Glutamatergic neuron (in vitro differentiated cells): ENCODE measurements around the gene TM4SF20. TPM values are rescaled to one million over a fixed set of nuclear protein-coding genes. Genes with fewer than 3 reads are reported as not detected.

ENCODE experiments used
- DNase-seq: peaks from one replicate; pipeline ENCODE4 v3.0.0; 2022
- H3K27ac Mint-ChIP-seq: one replicate; pipeline ENCODE4 v1.8.0; 2020; ENCODE audit warnings: mild to moderate bottlenecking, mixed read lengths, inconsistent platforms; ENCODE audit not compliant: unreplicated experiment
- H3K27me3 Mint-ChIP-seq: one replicate; pipeline ENCODE4 v1.8.0; 2020; ENCODE audit warnings: mild to moderate bottlenecking, moderate library complexity, mixed read lengths, inconsistent platforms; ENCODE audit not compliant: unreplicated experiment
- H3K36me3 Mint-ChIP-seq: one replicate; pipeline ENCODE4 v1.8.0; 2020; ENCODE audit warnings: mild to moderate bottlenecking, mixed read lengths, inconsistent platforms; ENCODE audit not compliant: unreplicated experiment
- H3K4me1 Mint-ChIP-seq: one replicate; pipeline ENCODE4 v1.8.0; 2020; ENCODE audit warnings: mild to moderate bottlenecking, low read depth, mixed read lengths, inconsistent platforms; ENCODE audit not compliant: unreplicated experiment
- H3K4me3 Mint-ChIP-seq: one replicate; pipeline ENCODE4 v1.8.0; 2020; ENCODE audit warnings: mild to moderate bottlenecking, mixed read lengths, inconsistent platforms; ENCODE audit not compliant: unreplicated experiment
- H3K9me3 Mint-ChIP-seq: one replicate; pipeline ENCODE4 v1.8.0; 2020; ENCODE audit warnings: mild to moderate bottlenecking, moderate library complexity, mixed read lengths, inconsistent platforms; ENCODE audit not compliant: unreplicated experiment
- CTCF ChIP-seq: fragments of 200-600 bp; sonication (generic); IDR thresholded peaks from one replicate; pipeline ENCODE4 v1.5.0; 2021; ENCODE audit not compliant: partially characterized antibody, unreplicated experiment
- total RNA-seq: library from RNA; stranded (reverse); fragmentation: NEBNext Ultra II Directional; extraction: Animal tissue kit (Norgen Biotek cat#: 25700); gene quantifications from one replicate; pipeline ENCODE4 v1.2.1, GENCODE V29; 2021; ENCODE audit not compliant: unreplicated experiment

TM4SF20 gene
- total RNA-seq, 1 donor from 2014 or later: not detected

- Mint-ChIP-seq H3K27ac (no peak overlapping the region), H3K4me1 (peaks cover 7% of the 10 kb centered on the region), H3K36me3 (no peaks in the 10 kb centered on the region), H3K9me3 (no peaks in the 10 kb centered on the region), H3K27me3 (no peaks in the 10 kb centered on the region), H3K4me3 (no peak overlapping the region)
- no peak for DNase-seq
- no peak for TF ChIP-seq CTCF
Measured at GRCh38 chr2:227411990-227412350, 32.9 kb upstream of the TM4SF20 start.

GRCh38 chr2:227411320-227411989 is 32.3 kb upstream of the TM4SF20 start:
- Mint-ChIP-seq H3K27me3 (no peaks in the 10 kb centered on the region), H3K4me1 (peaks cover 9% of the 10 kb centered on the region), H3K4me3 (no peak overlapping the region), H3K36me3 (no peaks in the 10 kb centered on the region), H3K27ac (no peak overlapping the region), H3K9me3 (no peaks in the 10 kb centered on the region)
- no peak for DNase-seq
- TF ChIP-seq CTCF: no peak

- H3K36me3 Mint-ChIP-seq: no peaks in the 10 kb centered on the region
- no peaks in the 10 kb centered on the region for H3K27me3 Mint-ChIP-seq
- H3K4me3 Mint-ChIP-seq: no peak overlapping the region
- TF ChIP-seq CTCF: no peak
- no peak for DNase-seq
- no peak overlapping the region for H3K27ac Mint-ChIP-seq
- H3K9me3 Mint-ChIP-seq: no peaks in the 10 kb centered on the region
- H3K4me1 Mint-ChIP-seq: peaks cover 11% of the 10 kb centered on the region
Measured at GRCh38 chr2:227410191-227410590, 31.1 kb upstream of the TM4SF20 start.

GRCh38 chr2:227407591-227408151 is 28.6 kb upstream of the TM4SF20 start:
- H3K36me3 Mint-ChIP-seq: no peaks in the 10 kb centered on the region
- H3K27ac Mint-ChIP-seq: no peak overlapping the region
- TF ChIP-seq CTCF: no peak
- DNase-seq: no peak
- H3K9me3 Mint-ChIP-seq: peaks cover 2% of the 10 kb centered on the region
- H3K27me3 Mint-ChIP-seq: no peaks in the 10 kb centered on the region
- H3K4me3 Mint-ChIP-seq: no peak overlapping the region
- H3K4me1 Mint-ChIP-seq: peaks cover 11% of the 10 kb centered on the region

- H3K36me3 Mint-ChIP-seq: no peaks in the 10 kb centered on the region
- no peaks in the 10 kb centered on the region for H3K27me3 Mint-ChIP-seq
- peak; percentile 38 for DNase-seq
- peaks cover 2% of the 10 kb centered on the region for H3K9me3 Mint-ChIP-seq
- H3K4me3 Mint-ChIP-seq: no peak overlapping the region
- H3K27ac Mint-ChIP-seq: no peak overlapping the region
- peak; percentile 39 for TF ChIP-seq CTCF
- H3K4me1 Mint-ChIP-seq: peaks cover 11% of the 10 kb centered on the region
Measured at GRCh38 chr2:227406177-227407031, 27.3 kb upstream of the TM4SF20 start.
